Bronchial epithelial cell (primary cell): Measurements from ENCODE around the gene CCDC28B. TPM values are rescaled to one million over a fixed set of nuclear protein-coding genes. Genes with fewer than 3 reads are reported as not detected.

ENCODE experiments used
- DNase-seq: peaks from one replicate; pipeline ENCODE4 v3.0.0-alpha.2; 2010; ENCODE audit warnings: low read depth
- FAIRE-seq: peaks from 2 replicates; lab custom pipeline; 2011; peaks lifted over from hg19 to GRCh38; lab: Jason Lieb, UNC
- H3K27me3 ChIP-seq: 2 replicates; pipeline ENCODE4 v1.5.1; 2011; ENCODE audit warnings: low read length; ENCODE audit not compliant: control insufficient read depth, insufficient read depth
- H3K36me3 ChIP-seq: 2 replicates; pipeline ENCODE4 v1.5.1; 2011; ENCODE audit warnings: low read length; ENCODE audit not compliant: control insufficient read depth, insufficient read depth
- H3K4me3 ChIP-seq: 2 replicates; pipeline ENCODE4 v1.5.1; 2011; ENCODE audit warnings: mild to moderate bottlenecking, low read depth, low read length, control low read depth
- CTCF ChIP-seq: IDR thresholded peaks from 2 replicates; pipeline ENCODE4 v1.5.1; 2011; ENCODE audit warnings: mild to moderate bottlenecking, moderate library complexity, low read length, control low read depth, inconsistent platforms; ENCODE audit not compliant: insufficient read depth, severe bottlenecking
- total RNA-seq: library from RNA; depleted of rRNA; stranded (reverse); fragments of >200 nt; gene quantifications from 2 replicates; pipeline ENCODE4 v1.2.1, GENCODE V29; 2014

CCDC28B gene
- total RNA-seq, 1 donor from 2014 or later = 2.9 TPM

DNA sequence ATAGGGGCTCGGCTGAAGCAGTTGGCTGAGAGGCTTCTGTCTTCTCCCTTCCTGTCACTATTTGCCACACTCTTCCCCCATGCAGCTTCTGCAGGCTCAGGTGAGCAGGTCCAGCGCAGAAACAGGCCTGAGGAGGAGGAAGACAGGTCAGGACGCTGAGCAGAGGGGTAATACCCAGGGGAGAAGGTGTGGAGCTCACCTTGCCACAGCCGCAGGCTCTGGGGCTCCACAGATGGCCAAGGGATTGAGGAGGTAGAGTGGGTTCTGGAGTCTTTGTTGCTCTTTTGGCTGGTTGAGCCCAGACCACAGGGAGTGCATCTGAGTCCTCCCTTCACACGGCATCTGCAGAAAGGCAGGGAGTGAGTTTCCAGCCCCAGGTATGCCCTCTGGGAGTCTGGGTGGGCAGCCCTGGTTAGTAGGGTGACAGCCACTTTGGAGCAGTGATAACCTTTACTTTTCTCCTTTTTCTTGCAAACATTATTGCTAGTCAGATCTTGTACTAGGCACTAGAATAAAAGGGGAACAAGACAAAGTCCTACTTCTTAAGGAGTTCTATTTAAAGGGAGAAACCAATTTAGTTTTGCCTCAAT, 31.5 kb downstream of the CCDC28B start:
- FAIRE-seq = no peak
- H3K36me3 ChIP-seq = peaks cover 17% of the 10 kb centered on the region

GRCh38 chr1:32232558-32233304, 32.3 kb downstream of the CCDC28B start:
- H3K27me3 ChIP-seq = no peaks in the 10 kb centered on the region
- no peak overlapping the region for H3K4me3 ChIP-seq
- H3K36me3 ChIP-seq = peaks cover 16% of the 10 kb centered on the region
- TF ChIP-seq CTCF = no peak
- FAIRE-seq (no peak), DNase-seq (peak; percentile 55)

More for the DNA sequence above, 31.5 kb downstream of the CCDC28B start:
- Histone ChIP-seq H3K27me3 (no peaks in the 10 kb centered on the region), H3K4me3 (no peak overlapping the region)
- DNase-seq = no peak
- no peak for TF ChIP-seq CTCF

GRCh38 chr1:32234792-32235191, 34.4 kb downstream of the CCDC28B start:
- TF ChIP-seq CTCF = no peak
- Histone ChIP-seq H3K4me3 (no peak overlapping the region), H3K36me3 (peaks cover 5% of the 10 kb centered on the region), H3K27me3 (no peaks in the 10 kb centered on the region)
- FAIRE-seq = peak; percentile 77
- DNase-seq = no peak

- Histone ChIP-seq H3K36me3 (no peaks in the 10 kb centered on the region), H3K4me3 (no peak overlapping the region), H3K27me3 (no peaks in the 10 kb centered on the region)
- TF ChIP-seq CTCF = no peak
- FAIRE-seq (no peak), DNase-seq (no peak)
Observed at GRCh38 chr1:32239337-32239736, 38.9 kb downstream of the CCDC28B start.

GRCh38 chr1:32239790-32240139, 39.4 kb downstream of the CCDC28B start:
- H3K4me3 ChIP-seq = peak overlapping the region; percentile 43
- FAIRE-seq = no peak
- no peaks in the 10 kb centered on the region for H3K36me3 ChIP-seq
- no peak for TF ChIP-seq CTCF
- no peak for DNase-seq
- H3K27me3 ChIP-seq = no peaks in the 10 kb centered on the region
